Measurements from ENCODE around the gene FBXW5. TPM values are rescaled to one million over a fixed set of nuclear protein-coding genes. Genes with fewer than 3 reads are reported as not detected.

Gene FBXW5
- total RNA-seq, 4 donors from 2014 or later = 67.4 to 111 (median 75.3) TPM

GRCh38 chr9:136898483-136899100 lies 45.9 kb downstream of the FBXW5 start:
- DNase-seq = no peak
- H3K4me3 ChIP-seq = no peak overlapping the region
- H3K27me3 ChIP-seq = no peaks in the 10 kb centered on the region
- H3K9me3 ChIP-seq = no peaks in the 10 kb centered on the region
- no peaks in the 10 kb centered on the region for H3K36me3 ChIP-seq
- H3K27ac ChIP-seq = no peak overlapping the region
- intact Hi-C loops (cut with DNase I; ENCODE audit: low total_unique reads) = no loop called here
- H3K4me1 ChIP-seq = no peaks in the 10 kb centered on the region
- TF ChIP-seq POLR2A (IDR thresholded peaks at IDR 0.05) (no peak), CTCF (IDR thresholded peaks at IDR 0.05) (no peak)

- intact Hi-C loops (cut with DNase I; ENCODE audit: low total_unique reads) = no loop called here
These were observed 48.5 kb downstream of the FBXW5 start for GRCh38 chr9:136896027-136896426.

GRCh38 chr9:136890661-136891060 lies 53.9 kb downstream of the FBXW5 start:
- H3K4me1 ChIP-seq = peaks cover 0 to 2% of the 10 kb centered on the region in 2 donors
- H3K36me3 ChIP-seq = no peaks in the 10 kb centered on the region
- no peaks in the 10 kb centered on the region for H3K9me3 ChIP-seq
- no peak for TF ChIP-seq POLR2A (IDR thresholded peaks at IDR 0.05)
- TF ChIP-seq CTCF (IDR thresholded peaks at IDR 0.05) = no peak
- no peaks in the 10 kb centered on the region for H3K27me3 ChIP-seq
- no peak overlapping the region for H3K4me3 ChIP-seq
- no peak for DNase-seq
- intact Hi-C loops (cut with DNase I; ENCODE audit: low total_unique reads) = no loop called here
- H3K27ac ChIP-seq = no peak overlapping the region

More at GRCh38 chr9:136896027-136896426, 48.5 kb downstream of the FBXW5 start:
- H3K27me3 ChIP-seq = no peaks in the 10 kb centered on the region
- no peaks in the 10 kb centered on the region for H3K36me3 ChIP-seq
- TF ChIP-seq CTCF (IDR thresholded peaks at IDR 0.05) (no peak), POLR2A (IDR thresholded peaks at IDR 0.05) (no peak)
- DNase-seq = no peak
- no peak overlapping the region for H3K27ac ChIP-seq
- no peaks in the 10 kb centered on the region for H3K4me1 ChIP-seq
- no peak overlapping the region for H3K4me3 ChIP-seq
- H3K9me3 ChIP-seq = no peaks in the 10 kb centered on the region

Other genes starting within 250 kb of the FBXW5 start
- gene DIPK1B, start 232.2 kb downstream of the FBXW5 start, total RNA-seq = 10 to 100 TPM in 3 of 4 donors, 1 to 10 TPM in 1; 3.2 to 26.3 (median 21.0) TPM
- gene LCN10, start 201.8 kb downstream of the FBXW5 start, total RNA-seq = 10 to 100 TPM in 3 of 4 donors, under 1 TPM in 1; 0.55 to 81.4 (median 20.4) TPM
- gene LCN6, start 196.2 kb downstream of the FBXW5 start, total RNA-seq = 100 to 1,000 TPM in 2 of 4 donors, 10 to 100 TPM in 1, 1 to 10 TPM in 1; 1.2 to 164 (median 89.7) TPM
- gene LCN8, start 186.5 kb downstream of the FBXW5 start, total RNA-seq = under 1 TPM in 1 of 4 donors, not detected in 3; 0.27 TPM
- gene LCN15, start 180.2 kb downstream of the FBXW5 start, total RNA-seq = not detected
- 10 to 100 TPM in 3 of 4 donors, 1 to 10 TPM in 1; 3.5 to 48.9 (median 32.0) TPM for gene TMEM141, start 153.4 kb downstream of the FBXW5 start, total RNA-seq
- 1 to 10 TPM in 2 of 4 donors, not detected in 2; 2.0 TPM for gene CCDC183, start 148.4 kb downstream of the FBXW5 start, total RNA-seq
- 10 to 100 TPM; 28.8 to 57.9 (median 39.6) TPM for gene RABL6, start 136.8 kb downstream of the FBXW5 start, total RNA-seq
- 1 to 10 TPM in 3 of 4 donors, not detected in 1; 1.3 to 3.6 (median 3.6) TPM for gene AJM1, start 102.3 kb downstream of the FBXW5 start, total RNA-seq
- 10 to 100 TPM; 12.4 to 55.5 (median 31.4) TPM for gene PHPT1, start 95.3 kb downstream of the FBXW5 start, total RNA-seq
- 1 to 10 TPM in 2 of 4 donors, under 1 TPM in 1, not detected in 1; 0.26 to 4.3 (median 4.2) TPM for gene MAMDC4, start 92.4 kb downstream of the FBXW5 start, total RNA-seq
- 100 to 1,000 TPM in 3 of 4 donors, 10 to 100 TPM in 1; 75.6 to 244 (median 144) TPM for gene EDF1, start 78.4 kb downstream of the FBXW5 start, total RNA-seq
- gene TRAF2, start 58.2 kb downstream of the FBXW5 start, total RNA-seq = 10 to 100 TPM in 3 of 4 donors, under 1 TPM in 1; 0.88 to 22.1 (median 11.9) TPM
- not detected for gene C8G, start 505 bp upstream of the FBXW5 start, total RNA-seq
- gene LCN12, start 7.5 kb upstream of the FBXW5 start, total RNA-seq = 10 to 100 TPM in 2 of 4 donors, 1 to 10 TPM in 1, not detected in 1; 5.4 to 43.2 (median 10.3) TPM
- gene PTGDS, start 32.8 kb upstream of the FBXW5 start, total RNA-seq = 100 to 1,000 TPM in 1 of 4 donors, 10 to 100 TPM in 3; 13.5 to 116 (median 58.8) TPM
- gene LCNL1, start 38.3 kb upstream of the FBXW5 start, total RNA-seq = 1 to 10 TPM in 1 of 4 donors, under 1 TPM in 3; under 0.01 to 6.9 (median 0.54) TPM
- gene PAXX, start 47.7 kb upstream of the FBXW5 start, total RNA-seq = 10 to 100 TPM; 14.2 to 39.5 (median 18.8) TPM
- 1 to 10 TPM in 2 of 4 donors, not detected in 2; 1.5 TPM for gene CLIC3, start 51.8 kb upstream of the FBXW5 start, total RNA-seq
- 10 to 100 TPM; 24.8 to 36.9 (median 26.1) TPM for gene ABCA2, start 83.5 kb upstream of the FBXW5 start, total RNA-seq
- not detected for gene FUT7, start 87.3 kb upstream of the FBXW5 start, total RNA-seq
- 100 to 1,000 TPM in 1 of 4 donors, 10 to 100 TPM in 3; 25.2 to 221 (median 59.2) TPM for gene NPDC1, start 101.4 kb upstream of the FBXW5 start, total RNA-seq
- gene ENTPD2, start 109.3 kb upstream of the FBXW5 start, total RNA-seq = 10 to 100 TPM in 1 of 4 donors, 1 to 10 TPM in 1, not detected in 2; 2.4 to 11.5 TPM
- 1 to 10 TPM in 2 of 4 donors, under 1 TPM in 1, not detected in 1; 0.15 to 5.9 (median 1.0) TPM for gene SAPCD2, start 125.8 kb upstream of the FBXW5 start, total RNA-seq
- 10 to 100 TPM in 1 of 4 donors, 1 to 10 TPM in 2, under 1 TPM in 1; 0.51 to 13.8 (median 5.3) TPM for gene UAP1L1, start 132.8 kb upstream of the FBXW5 start, total RNA-seq
- gene MAN1B1, start 142.2 kb upstream of the FBXW5 start, total RNA-seq = 10 to 100 TPM; 32.9 to 65.0 (median 47.5) TPM
- 100 to 1,000 TPM in 1 of 4 donors, 10 to 100 TPM in 3; 23.2 to 100 (median 76.8) TPM for gene DPP7, start 170.0 kb upstream of the FBXW5 start, total RNA-seq
- not detected for gene GRIN1, start 194.4 kb upstream of the FBXW5 start, total RNA-seq
- under 1 TPM in 1 of 4 donors, not detected in 3; 0.29 TPM for gene LRRC26, start 225.3 kb upstream of the FBXW5 start, total RNA-seq
- gene TMEM210, start 227.3 kb upstream of the FBXW5 start, total RNA-seq = not detected
- gene ANAPC2, start 243.8 kb upstream of the FBXW5 start, total RNA-seq = 10 to 100 TPM in 3 of 4 donors, 1 to 10 TPM in 1; 6.7 to 65.6 (median 24.9) TPM
- 10 to 100 TPM; 17.1 to 47.1 (median 40.6) TPM for gene SSNA1, start 243.9 kb upstream of the FBXW5 start, total RNA-seq

Data from uterus (tissue), 4 donors.